Measurements from ENCODE around the gene ST3GAL2. TPM values are rescaled to one million over a fixed set of nuclear protein-coding genes. Genes with fewer than 3 reads are reported as not detected.

The ST3GAL2 gene
- polyA plus RNA-seq, 2 of the 4 experiments (the other 2 are of a cell fraction): 11.1 to 16.3 TPM

GRCh38 chr16:70472786-70473433, 34.0 kb upstream of the ST3GAL2 start:
- Histone ChIP-seq H3K4me2 (no peak overlapping the region), H3K9me3 (no peaks in the 10 kb centered on the region), H3K27ac (no peak overlapping the region), H3K4me3 (no peak overlapping the region), H3K4me1 (peaks cover 14% of the 10 kb centered on the region)
- ChIA-PET POLR2A (interaction anchor here (0.6 kb wide), 1 partner anchor 99 kb away, joined by 4 read pairs; no protein-coding TSS in a partner anchor), CTCF (interaction anchor here (0.6 to 8.3 kb wide), 11 partner anchors 10 to 180 kb away, joined by 3 to 110 read pairs (median 4); no protein-coding TSS in a partner anchor)
- ATAC-seq (no peak), DNase-seq (ENCODE audit: low read depth in 1 of 2, low spot score in 1 of 2) (no peak), FAIRE-seq (no peak)
- WGBS (ENCODE audit: missing lambda C conversion rate): 84% methylated on average over 8 of the region's 28 CpGs
- TF ChIP-seq JUN (IDR thresholded peaks at IDR 0.05) (no peak), POLR2AphosphoS2 (conservative IDR thresholded peaks at IDR 0.05; ENCODE audit: low read length) (no peak), CBX8 (IDR thresholded peaks at IDR 0.05) (no peak), ZFP36 (IDR thresholded peaks at IDR 0.05; ENCODE audit: borderline replicate concordance, partially characterized antibody) (no peak), BCL3 (IDR thresholded peaks at IDR 0.05) (no peak), HOXB5 (CRISPR knock-in tag; IDR thresholded peaks at IDR 0.05) (no peak), EHMT2 (IDR thresholded peaks at IDR 0.05; ENCODE audit: low read depth) (no peak), SREBF2 (IDR thresholded peaks at IDR 0.05) (no peak), TFCP2L1 (CRISPR knock-in tag; IDR thresholded peaks at IDR 0.05) (no peak), HOXB13 (CRISPR knock-in tag; IDR thresholded peaks at IDR 0.05; ENCODE audit: low read depth) (no peak), E2F6 (IDR thresholded peaks at IDR 0.05; ENCODE audit: borderline replicate concordance, low read depth) (no peak)

GRCh38 chr16:70470927-70471341, 32.0 kb upstream of the ST3GAL2 start:
- Histone ChIP-seq H3K4me3 (no peak overlapping the region), H3K27ac (peak overlapping the region in 1 of 2 experiments; percentile 30; a peak in 2 of 6 replicates), H3K4me2 (no peak overlapping the region), H3K9me3 (no peaks in the 10 kb centered on the region), H3K4me1 (peaks cover 5% of the 10 kb centered on the region; the same call in 1 of the 3 replicates)
- CTCF ChIA-PET: interaction anchor here (0.5 to 8.3 kb wide), 37 partner anchors 9 to 183 kb away, joined by 3 to 110 read pairs (median 5); partner anchors contain the start of genes AARS1 and FCSK
- 75% methylated on average over 12 of the region's 17 CpGs for WGBS (ENCODE audit: missing lambda C conversion rate)
- DNase-seq (ENCODE audit: low read depth in 1 of 2, low spot score in 1 of 2) (peak; percentile 65 to 66), ATAC-seq (peak; percentile 81 to 88), FAIRE-seq (no peak)
- POLR2A ChIA-PET: interaction anchor here (0.7 kb wide), 1 partner anchor 90 kb away, joined by 6 read pairs; no protein-coding TSS in a partner anchor
- no peak for TF ChIP-seq MAFK (IDR thresholded peaks at IDR 0.05; ENCODE audit: partially characterized antibody)
- TF ChIP-seq EP300 (IDR thresholded peaks at IDR 0.05): no peak
- peak; percentile 74 to 77 for TF ChIP-seq RAD21 (conservative IDR thresholded peaks at IDR 0.05 in 1 of 2, IDR thresholded peaks at IDR 0.05 in 1 of 2)
- TF ChIP-seq HES2 (IDR thresholded peaks at IDR 0.05): no peak
- no peak for TF ChIP-seq BCL3 (IDR thresholded peaks at IDR 0.05)
- no peak for TF ChIP-seq ZFP36 (IDR thresholded peaks at IDR 0.05; ENCODE audit: borderline replicate concordance, partially characterized antibody)
- no peak for TF ChIP-seq RCOR1 (IDR thresholded peaks at IDR 0.05; ENCODE audit: low read depth, low read length)
- TF ChIP-seq NPAS2 (CRISPR knock-in tag; IDR thresholded peaks at IDR 0.05; ENCODE audit: borderline replicate concordance): no peak
- peak; percentile 74 for TF ChIP-seq SMC3 (IDR thresholded peaks at IDR 0.05)
- TF ChIP-seq KDM5A (IDR thresholded peaks at IDR 0.05): no peak
- TF ChIP-seq CTCF (IDR thresholded peaks at IDR 0.05): peak; percentile 55
- no peak for TF ChIP-seq HOXB13 (CRISPR knock-in tag; IDR thresholded peaks at IDR 0.05; ENCODE audit: low read depth)
- no peak for TF ChIP-seq TP53 (CRISPR knock-in tag; IDR thresholded peaks at IDR 0.05)
- no peak for TF ChIP-seq REST (IDR thresholded peaks at IDR 0.05)
